ENCODE results near the gene TDRD6.
"Not testable (repeated sequence)": the region's sequence is repeated elsewhere in the genome, so short reads cannot be mapped to it uniquely, and the experiment has no call there.

Gene TDRD6

GRCh38 chr6:46688966-46689335 is 1.3 kb downstream of the TDRD6 start:
- DNase-seq: no peak

GRCh38 chr6:46689657-46690056 is 2.0 kb downstream of the TDRD6 start:
- DNase-seq: no peak

GRCh38 chr6:46690141-46690755 is 2.6 kb downstream of the TDRD6 start:
- DNase-seq: no peak

GRCh38 chr6:46690911-46691451 is 3.3 kb downstream of the TDRD6 start:
- DNase-seq: no peak

GRCh38 chr6:46699970-46700369 is 12.3 kb downstream of the TDRD6 start:
- DNase-seq: no peak

GRCh38 chr6:46704562-46704961 is 16.9 kb downstream of the TDRD6 start:
- DNase-seq: no peak

- DNase-seq: no peak
Measured at GRCh38 chr6:46706464-46706863, 18.8 kb downstream of the TDRD6 start.

- DNase-seq: no peak
Measured at GRCh38 chr6:46711491-46711890, 23.8 kb downstream of the TDRD6 start.

GRCh38 chr6:46715141-46715540 is 27.5 kb downstream of the TDRD6 start:
- DNase-seq: no peak

GRCh38 chr6:46719099-46719498 is 31.4 kb downstream of the TDRD6 start:
- DNase-seq: no peak

GRCh38 chr6:46720401-46720800 is 32.7 kb downstream of the TDRD6 start:
- no peak for DNase-seq

- no peak for DNase-seq
Measured at GRCh38 chr6:46729787-46730326, 42.2 kb downstream of the TDRD6 start.

- no peak for DNase-seq
Measured at GRCh38 chr6:46730921-46731461, 43.3 kb downstream of the TDRD6 start.

- DNase-seq: no peak
Measured at GRCh38 chr6:46733341-46733801, 45.7 kb downstream of the TDRD6 start.

- DNase-seq: no peak
Measured at GRCh38 chr6:46734867-46735719, 47.4 kb downstream of the TDRD6 start, which contains the start of gene PLA2G7. Gene PLA2G7 (minus strand): TSS chr6:46735375. CDS start chr6:46722891, 12,484 bp downstream.

- no peak for DNase-seq
Measured at GRCh38 chr6:46735720-46736031, 48.0 kb downstream of the TDRD6 start.

- DNase-seq: no peak
Measured at GRCh38 chr6:46736906-46737305, 49.2 kb downstream of the TDRD6 start.

- DNase-seq: no peak
Measured at GRCh38 chr6:46741482-46741881, 53.8 kb downstream of the TDRD6 start.

GRCh38 chr6:46741910-46742309 is 54.2 kb downstream of the TDRD6 start:
- no peak for DNase-seq

GRCh38 chr6:46743425-46744158 is 55.9 kb downstream of the TDRD6 start:
- no peak for DNase-seq

- not testable (repeated sequence) for DNase-seq
Measured at GRCh38 chr6:46744159-46744725, 56.6 kb downstream of the TDRD6 start.

- no peak for DNase-seq
Measured at GRCh38 chr6:46745973-46746372, 58.3 kb downstream of the TDRD6 start.

- no peak for DNase-seq
Measured at GRCh38 chr6:46746696-46747095, 59.0 kb downstream of the TDRD6 start, which contains the start of gene ANKRD66. Gene ANKRD66 (plus strand): TSS chr6:46746933. CDS start chr6:46751949, 5,016 bp downstream.

Data from activated naive CD4-positive, alpha-beta T cell (primary cell).